ENCODE results near the gene GOSR2. TPM values are rescaled to one million over a fixed set of nuclear protein-coding genes. Genes with fewer than 3 reads are reported as not detected.

The GOSR2 gene
- polyA plus RNA-seq, 1 donor (not counting 4 experiments of a cell fraction or from before 2014, with no cell fraction given), result 48.6 TPM

GRCh38 chr17:46910179-46910927, 12.6 kb upstream of the GOSR2 start:
- dilution Hi-C loops (cut with MboI; ENCODE audit: extremely low pct_ligation_motif_present, low sequenced_read_pairs), result no loop called here
- H2AFZ ChIP-seq (ENCODE audit: control insufficient read depth, low read length), result no peak overlapping the region
- FAIRE-seq, result no peak
- H3K79me2 ChIP-seq (ENCODE audit: control insufficient read depth, insufficient read depth, low read length), result no peaks in the 10 kb centered on the region
- peaks cover 6% of the 10 kb centered on the region for H3K27me3 ChIP-seq (ENCODE audit: control insufficient read depth, extremely low read depth, insufficient read depth, low read length)
- no peak overlapping the region for H3K4me3 ChIP-seq (ENCODE audit: control insufficient read depth in 2 of 3, extremely low read depth in 1 of 3, insufficient read depth in 2 of 3, low read depth in 1 of 3, low read length in 3 of 3)
- TF ChIP-seq EZH2 (IDR thresholded peaks at IDR 0.05; ENCODE audit: low read length) (no peak), CTCF (optimal IDR thresholded peaks at IDR 0.05 in 1 of 3, IDR thresholded peaks at IDR 0.05 in 1 of 3, conservative IDR thresholded peaks at IDR 0.05 in 1 of 3; ENCODE audit: extremely low read depth in 1 of 3, insufficient read depth in 2 of 3, low read length in 3 of 3) (no peak)
- H3K9me1 ChIP-seq (ENCODE audit: control insufficient read depth, extremely low read depth, insufficient read depth, low read length), result no peaks in the 10 kb centered on the region
- no peak overlapping the region for H3K9ac ChIP-seq (ENCODE audit: control insufficient read depth, extremely low read depth, insufficient read depth, low read length)
- no peaks in the 10 kb centered on the region for H4K20me1 ChIP-seq (ENCODE audit: control insufficient read depth, extremely low read depth, insufficient read depth, low read length)
- no peak overlapping the region for H3K27ac ChIP-seq (ENCODE audit: control insufficient read depth, insufficient read depth, low read length)
- H3K4me2 ChIP-seq (ENCODE audit: control insufficient read depth, extremely low read depth, insufficient read depth, low read depth, low read length), result no peak overlapping the region
- H3K4me1 ChIP-seq (ENCODE audit: control insufficient read depth, extremely low read depth, insufficient read depth, low read length), result no peaks in the 10 kb centered on the region
- H3K36me3 ChIP-seq (ENCODE audit: control insufficient read depth in 2 of 2, extremely low read depth in 1 of 2, insufficient read depth in 2 of 2, low read length in 2 of 2), result no peaks in the 10 kb centered on the region
- no peaks in the 10 kb centered on the region for H3K9me3 ChIP-seq (ENCODE audit: control insufficient read depth, low read depth, low read length)
- DNase-seq (ENCODE audit: low read depth, low spot score), result no peak

GRCh38 chr17:46911311-46911710, 11.6 kb upstream of the GOSR2 start:
- DNase-seq (ENCODE audit: low read depth, low spot score), result no peak
- Histone ChIP-seq H3K79me2 (ENCODE audit: control insufficient read depth, insufficient read depth, low read length) (no peaks in the 10 kb centered on the region), H3K9me1 (ENCODE audit: control insufficient read depth, extremely low read depth, insufficient read depth, low read length) (no peaks in the 10 kb centered on the region), H3K27ac (ENCODE audit: control insufficient read depth, insufficient read depth, low read length) (no peak overlapping the region), H3K36me3 (ENCODE audit: control insufficient read depth in 2 of 2, extremely low read depth in 1 of 2, insufficient read depth in 2 of 2, low read length in 2 of 2) (no peaks in the 10 kb centered on the region), H3K4me2 (ENCODE audit: control insufficient read depth, extremely low read depth, insufficient read depth, low read depth, low read length) (no peak overlapping the region), H3K9me3 (ENCODE audit: control insufficient read depth, low read depth, low read length) (no peaks in the 10 kb centered on the region), H3K4me1 (ENCODE audit: control insufficient read depth, extremely low read depth, insufficient read depth, low read length) (peaks cover 8% of the 10 kb centered on the region), H3K9ac (ENCODE audit: control insufficient read depth, extremely low read depth, insufficient read depth, low read length) (no peak overlapping the region), H2AFZ (ENCODE audit: control insufficient read depth, low read length) (no peak overlapping the region), H4K20me1 (ENCODE audit: control insufficient read depth, extremely low read depth, insufficient read depth, low read length) (no peaks in the 10 kb centered on the region), H3K27me3 (ENCODE audit: control insufficient read depth, extremely low read depth, insufficient read depth, low read length) (peaks cover 6% of the 10 kb centered on the region), H3K4me3 (ENCODE audit: control insufficient read depth in 2 of 3, extremely low read depth in 1 of 3, insufficient read depth in 2 of 3, low read depth in 1 of 3, low read length in 3 of 3) (no peak overlapping the region)
- no peak for TF ChIP-seq EZH2 (IDR thresholded peaks at IDR 0.05; ENCODE audit: low read length)
- dilution Hi-C loops (cut with MboI; ENCODE audit: extremely low pct_ligation_motif_present, low sequenced_read_pairs), result no loop called here
- no peak for FAIRE-seq

GRCh38 chr17:46915596-46915995, 7.4 kb upstream of the GOSR2 start:
- no peaks in the 10 kb centered on the region for H3K27me3 ChIP-seq (ENCODE audit: control insufficient read depth, extremely low read depth, insufficient read depth, low read length)
- DNase-seq (ENCODE audit: low read depth, low spot score), result no peak
- no peak overlapping the region for H3K4me3 ChIP-seq (ENCODE audit: control insufficient read depth in 2 of 3, extremely low read depth in 1 of 3, insufficient read depth in 2 of 3, low read depth in 1 of 3, low read length in 3 of 3)
- no peak overlapping the region for H3K9ac ChIP-seq (ENCODE audit: control insufficient read depth, extremely low read depth, insufficient read depth, low read length)
- H3K4me1 ChIP-seq (ENCODE audit: control insufficient read depth, extremely low read depth, insufficient read depth, low read length), result peaks cover 12% of the 10 kb centered on the region
- no peak overlapping the region for H3K27ac ChIP-seq (ENCODE audit: control insufficient read depth, insufficient read depth, low read length)
- H3K36me3 ChIP-seq (ENCODE audit: control insufficient read depth in 2 of 2, extremely low read depth in 1 of 2, insufficient read depth in 2 of 2, low read length in 2 of 2), result no peaks in the 10 kb centered on the region
- no peaks in the 10 kb centered on the region for H4K20me1 ChIP-seq (ENCODE audit: control insufficient read depth, extremely low read depth, insufficient read depth, low read length)
- dilution Hi-C loops (cut with MboI; ENCODE audit: extremely low pct_ligation_motif_present, low sequenced_read_pairs), result no loop called here
- TF ChIP-seq EZH2 (IDR thresholded peaks at IDR 0.05; ENCODE audit: low read length), result no peak
- TF ChIP-seq CTCF (optimal IDR thresholded peaks at IDR 0.05 in 1 of 3, IDR thresholded peaks at IDR 0.05 in 1 of 3, conservative IDR thresholded peaks at IDR 0.05 in 1 of 3; ENCODE audit: extremely low read depth in 1 of 3, insufficient read depth in 2 of 3, low read length in 3 of 3), result no peak
- FAIRE-seq, result no peak
- no peak overlapping the region for H3K4me2 ChIP-seq (ENCODE audit: control insufficient read depth, extremely low read depth, insufficient read depth, low read depth, low read length)
- H3K9me3 ChIP-seq (ENCODE audit: control insufficient read depth, low read depth, low read length), result no peaks in the 10 kb centered on the region
- H3K9me1 ChIP-seq (ENCODE audit: control insufficient read depth, extremely low read depth, insufficient read depth, low read length), result no peaks in the 10 kb centered on the region
- H3K79me2 ChIP-seq (ENCODE audit: control insufficient read depth, insufficient read depth, low read length), result no peaks in the 10 kb centered on the region
- H2AFZ ChIP-seq (ENCODE audit: control insufficient read depth, low read length), result no peak overlapping the region

Measured in keratinocyte (primary cell).